ENCODE measurements around the gene RIMS4.

RIMS4 gene

GRCh38 chr20:44762466-44763140 is 47.7 kb downstream of the RIMS4 start:
- no peak for DNase-seq

- no peak for DNase-seq
Observed at GRCh38 chr20:44761423-44761822, 48.9 kb downstream of the RIMS4 start.

- no peak for DNase-seq
Observed at GRCh38 chr20:44759595-44759994, 50.8 kb downstream of the RIMS4 start.

- DNase-seq: no peak
Observed at GRCh38 chr20:44758247-44759101, 51.9 kb downstream of the RIMS4 start.

GRCh38 chr20:44756956-44757355 is 53.4 kb downstream of the RIMS4 start:
- DNase-seq: no peak

- DNase-seq: no peak
Observed at GRCh38 chr20:44756011-44756688, 54.2 kb downstream of the RIMS4 start.

- DNase-seq: no peak
Observed at GRCh38 chr20:44754554-44754953, 55.8 kb downstream of the RIMS4 start.

GRCh38 chr20:44752099-44752931 is 58.0 kb downstream of the RIMS4 start:
- DNase-seq: no peak

- no peak for DNase-seq
Observed at GRCh38 chr20:44750081-44750805, 60.1 kb downstream of the RIMS4 start.

- DNase-seq: no peak
Observed at GRCh38 chr20:44748005-44748370, 62.4 kb downstream of the RIMS4 start.

- peak; percentile 62 for DNase-seq
Observed at GRCh38 chr20:44747166-44748004, 63.0 kb downstream of the RIMS4 start.

- no peak for DNase-seq
Observed at GRCh38 chr20:44746367-44747165, 63.8 kb downstream of the RIMS4 start.

GRCh38 chr20:44745598-44746366 is 64.6 kb downstream of the RIMS4 start, which contains the start of gene KCNK15:
KCNK15 (plus strand) TSS chr20:44745865; CDS start chr20:44745911, 46 bp downstream.
- DNase-seq: no peak

- no peak for DNase-seq
Observed at GRCh38 chr20:44745122-44745597, 65.2 kb downstream of the RIMS4 start.

GRCh38 chr20:44743916-44744655 is 66.3 kb downstream of the RIMS4 start:
- DNase-seq: no peak

GRCh38 chr20:44743080-44743701 is 67.2 kb downstream of the RIMS4 start:
- no peak for DNase-seq

- DNase-seq: no peak
Observed at GRCh38 chr20:44742304-44743079, 67.9 kb downstream of the RIMS4 start.
